Activated CD4-positive, alpha-beta T cell treated with anti-CD3 and anti-CD28 coated beads, Interleukin-2, amount 10 ng/mL, durations not matched to agents 24 days and 14 days (primary cell): ENCODE data around the gene FRMD7. TPM values are rescaled to one million over a fixed set of nuclear protein-coding genes. Genes with fewer than 3 reads are reported as not detected.
"Not testable (repeated sequence)": the region's sequence is repeated elsewhere in the genome, so short reads cannot be mapped to it uniquely, and the experiment has no call there.

ENCODE experiments used
- DNase-seq: peaks from one replicate; pipeline ENCODE4 v3.0.0; 2022
- H3K27ac Mint-ChIP-seq: one replicate; pipeline ENCODE4 v1.8.0; 2022; ENCODE audit warnings: mild to moderate bottlenecking, mixed read lengths
- H3K27me3 Mint-ChIP-seq: one replicate; pipeline ENCODE4 v1.8.0; 2022; ENCODE audit warnings: mixed read lengths
- H3K36me3 Mint-ChIP-seq: one replicate; pipeline ENCODE4 v1.8.0; 2022; ENCODE audit warnings: low read depth, mild to moderate bottlenecking, mixed read lengths
- H3K4me1 Mint-ChIP-seq: one replicate; pipeline ENCODE4 v1.8.0; 2021; ENCODE audit warnings: mixed read lengths
- H3K4me3 Mint-ChIP-seq: one replicate; pipeline ENCODE4 v1.8.0; 2022; ENCODE audit warnings: mild to moderate bottlenecking, moderate library complexity, mixed read lengths
- H3K9me3 Mint-ChIP-seq: one replicate; pipeline ENCODE4 v1.8.0; 2021; ENCODE audit warnings: mixed read lengths
- intact Hi-C: fragments of 100-400 bp; cut with micrococcal nuclease; formaldehyde crosslinking; loops from one replicate; pipeline ENCODE4 v1.15.1; 2023
- total RNA-seq: library from RNA; stranded (reverse); gene quantifications from 2 replicates; pipeline ENCODE4 v1.2.3, GENCODE V29; 2022

FRMD7 gene
- total RNA-seq, result not detected in 2 replicates

DNA sequence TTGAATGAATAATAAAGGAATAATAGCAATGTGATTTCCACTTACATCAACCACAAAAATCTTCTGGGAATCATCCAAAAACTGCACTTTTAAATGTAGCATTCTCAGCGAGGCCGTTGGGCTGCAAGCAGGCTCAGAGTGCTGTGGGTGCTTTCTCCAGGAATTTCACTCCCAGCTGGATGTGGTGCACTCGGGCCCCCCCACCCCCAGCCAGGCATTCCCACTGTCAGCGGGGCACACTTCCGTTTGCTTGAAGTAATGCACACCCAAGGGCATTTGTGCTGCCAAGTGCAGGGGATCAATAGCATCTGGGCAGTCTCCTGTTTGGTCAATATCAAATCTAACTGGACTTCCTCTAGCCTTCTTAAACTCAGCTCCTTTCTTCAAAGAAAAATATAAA, at the start of gene FRMD7:
Gene FRMD7, minus strand, starts transcription at position 278 of the 400 bp plus-strand sequence. Its CDS starts 176 bp downstream, at position 102.
- H3K9me3 Mint-ChIP-seq, result no peaks in the 10 kb centered on the region
- no peaks in the 10 kb centered on the region for H3K36me3 Mint-ChIP-seq
- H3K4me1 Mint-ChIP-seq, result no peaks in the 10 kb centered on the region
- peaks cover 1% of the 10 kb centered on the region for H3K27me3 Mint-ChIP-seq
- no peak within 1 kb of the TSS for H3K27ac Mint-ChIP-seq
- intact Hi-C loops, result no loop called here
- no peak for DNase-seq
- no peak within 1 kb of the TSS for H3K4me3 Mint-ChIP-seq

DNA sequence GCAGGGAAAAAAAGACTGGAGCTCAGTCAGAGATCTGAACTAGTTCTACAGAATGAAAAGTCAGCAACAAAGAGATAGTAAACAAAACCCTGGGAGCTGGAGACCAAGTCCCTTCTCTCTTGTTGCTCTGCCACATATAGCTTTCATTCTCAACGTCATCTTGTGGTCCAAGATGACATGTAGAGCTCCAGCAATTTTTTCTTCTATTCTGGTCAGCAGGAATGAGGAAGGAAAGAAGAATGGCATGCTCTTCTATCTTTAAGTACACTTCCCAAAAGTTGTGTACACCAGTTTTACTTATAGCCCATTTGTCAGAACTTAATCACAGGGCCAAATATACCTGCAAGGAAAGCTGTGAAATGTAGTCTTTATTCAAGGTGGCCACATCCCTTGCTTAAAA, 45.8 kb upstream of the FRMD7 start:
- Mint-ChIP-seq H3K27me3 (peaks cover 7% of the 10 kb centered on the region), H3K36me3 (no peaks in the 10 kb centered on the region), H3K4me3 (no peak overlapping the region), H3K27ac (no peak overlapping the region), H3K9me3 (no peaks in the 10 kb centered on the region), H3K4me1 (no peaks in the 10 kb centered on the region)
- no peak for DNase-seq
- intact Hi-C loops, result no loop called here

DNA sequence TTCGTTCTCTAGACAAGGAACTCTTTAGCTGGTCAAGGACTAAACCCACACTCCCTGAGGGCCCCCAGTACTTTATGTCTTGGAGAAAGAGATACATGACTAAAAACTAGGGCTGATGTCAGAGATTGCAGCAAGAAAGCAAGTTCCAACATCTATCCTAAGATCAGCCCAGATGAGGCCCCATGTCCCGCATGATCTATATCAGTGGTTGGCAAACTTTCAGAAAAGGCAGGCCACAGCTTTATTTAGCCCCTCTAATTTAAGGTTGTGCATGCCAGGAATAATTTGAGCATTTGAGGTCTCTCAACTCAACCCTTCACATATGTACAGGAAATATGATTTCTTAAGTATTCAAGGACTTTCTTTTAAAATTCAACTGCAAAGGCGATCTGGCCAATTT, 44.1 kb upstream of the FRMD7 start:
- peaks cover 9% of the 10 kb centered on the region for H3K27me3 Mint-ChIP-seq
- H3K4me1 Mint-ChIP-seq, result no peaks in the 10 kb centered on the region
- no peaks in the 10 kb centered on the region for H3K9me3 Mint-ChIP-seq
- H3K27ac Mint-ChIP-seq, result no peak overlapping the region
- no peak overlapping the region for H3K4me3 Mint-ChIP-seq
- no peak for DNase-seq
- intact Hi-C loops, result no loop called here
- H3K36me3 Mint-ChIP-seq, result no peaks in the 10 kb centered on the region

DNA sequence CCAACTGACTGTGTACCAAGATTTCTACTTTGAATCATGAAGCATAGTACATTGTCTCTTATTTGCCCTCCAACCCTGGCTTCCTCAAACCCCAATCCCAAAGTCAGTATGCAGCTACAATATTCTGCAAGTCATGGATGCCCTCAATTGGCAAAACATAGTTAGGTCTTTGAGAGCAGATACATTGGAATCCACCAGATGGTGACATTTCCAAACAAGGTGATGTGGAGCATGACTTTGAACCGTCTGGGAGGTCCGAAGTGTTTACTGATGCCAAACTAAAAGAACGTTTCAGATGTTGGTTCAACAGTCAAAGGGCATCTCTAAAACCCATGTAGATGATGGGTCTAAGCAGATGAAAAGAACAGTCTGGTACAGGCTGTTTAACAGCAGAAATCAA, 43.7 kb upstream of the FRMD7 start:
- Mint-ChIP-seq H3K36me3 (no peaks in the 10 kb centered on the region), H3K4me1 (no peaks in the 10 kb centered on the region), H3K4me3 (no peak overlapping the region), H3K27ac (no peak overlapping the region), H3K9me3 (no peaks in the 10 kb centered on the region), H3K27me3 (peaks cover 10% of the 10 kb centered on the region)
- DNase-seq, result no peak
- intact Hi-C loops, result no loop called here

- DNase-seq, result no peak
- peaks cover 10% of the 10 kb centered on the region for H3K27me3 Mint-ChIP-seq
- H3K4me1 Mint-ChIP-seq, result no peaks in the 10 kb centered on the region
- H3K9me3 Mint-ChIP-seq, result no peaks in the 10 kb centered on the region
- no peak overlapping the region for H3K4me3 Mint-ChIP-seq
- intact Hi-C loops, result no loop called here
- no peaks in the 10 kb centered on the region for H3K36me3 Mint-ChIP-seq
- no peak overlapping the region for H3K27ac Mint-ChIP-seq
Measured at GRCh38 chrX:132169554-132169953, 41.7 kb upstream of the FRMD7 start.

DNA sequence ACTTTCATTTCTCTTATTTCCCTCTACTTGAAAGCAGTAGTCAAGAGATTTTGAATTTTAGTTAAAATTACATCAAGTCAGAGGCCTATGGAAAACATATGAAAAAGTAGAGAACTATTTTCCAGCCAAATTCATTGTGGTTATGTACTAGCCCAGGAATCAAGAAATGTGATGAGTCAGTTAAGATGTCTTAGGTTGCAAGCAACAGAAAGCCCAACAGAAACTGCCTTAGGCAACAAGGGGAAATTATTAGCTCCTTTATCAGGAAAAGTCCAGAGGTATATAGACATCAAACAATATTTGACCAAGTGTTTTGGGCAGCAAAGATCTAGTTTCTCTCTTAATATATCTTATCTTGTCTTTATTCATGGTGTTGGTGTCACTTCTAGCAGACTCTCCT, 37.8 kb upstream of the FRMD7 start:
- Mint-ChIP-seq H3K27me3 (peaks cover 10% of the 10 kb centered on the region), H3K9me3 (no peaks in the 10 kb centered on the region), H3K36me3 (no peaks in the 10 kb centered on the region), H3K4me3 (no peak overlapping the region), H3K27ac (no peak overlapping the region), H3K4me1 (no peaks in the 10 kb centered on the region)
- no peak for DNase-seq
- intact Hi-C loops, result no loop called here

- H3K9me3 Mint-ChIP-seq, result no peaks in the 10 kb centered on the region
- intact Hi-C loops, result no loop called here
- H3K36me3 Mint-ChIP-seq, result no peaks in the 10 kb centered on the region
- no peak overlapping the region for H3K4me3 Mint-ChIP-seq
- H3K4me1 Mint-ChIP-seq, result no peaks in the 10 kb centered on the region
- H3K27ac Mint-ChIP-seq, result no peak overlapping the region
- no peak for DNase-seq
- peaks cover 10% of the 10 kb centered on the region for H3K27me3 Mint-ChIP-seq
Measured at GRCh38 chrX:132165005-132165404, 37.2 kb upstream of the FRMD7 start.

DNA sequence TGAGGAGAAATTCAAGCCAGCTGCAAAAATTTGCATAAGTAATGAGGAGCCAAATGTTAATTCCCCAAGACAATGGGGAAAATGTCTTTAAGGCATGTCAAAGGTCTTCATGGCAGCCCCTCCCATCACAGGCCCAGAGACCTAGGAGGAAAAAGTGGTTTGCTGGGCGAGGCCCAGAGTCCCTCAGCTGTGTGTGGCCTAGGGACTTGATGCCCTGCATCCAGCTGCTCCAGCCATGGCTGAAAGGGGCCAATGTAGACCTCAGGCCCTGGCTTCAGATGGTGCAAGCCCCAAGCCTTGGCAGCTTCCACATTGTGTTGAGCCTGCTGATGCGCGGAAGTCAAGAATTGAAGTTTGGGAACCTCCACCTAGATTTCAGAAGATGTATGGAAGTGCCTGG, 35.3 kb upstream of the FRMD7 start:
- H3K36me3 Mint-ChIP-seq, H3K9me3 Mint-ChIP-seq, intact Hi-C loops, H3K4me1 Mint-ChIP-seq, DNase-seq, H3K27ac Mint-ChIP-seq, H3K4me3 Mint-ChIP-seq, H3K27me3 Mint-ChIP-seq: not testable (repeated sequence)

GRCh38 chrX:132153166-132153565, 25.3 kb upstream of the FRMD7 start:
- intact Hi-C loops, result no loop called here
- H3K27ac Mint-ChIP-seq, result no peak overlapping the region
- no peaks in the 10 kb centered on the region for H3K9me3 Mint-ChIP-seq
- H3K4me1 Mint-ChIP-seq, result no peaks in the 10 kb centered on the region
- peaks cover 13% of the 10 kb centered on the region for H3K27me3 Mint-ChIP-seq
- no peak overlapping the region for H3K4me3 Mint-ChIP-seq
- no peaks in the 10 kb centered on the region for H3K36me3 Mint-ChIP-seq
- no peak for DNase-seq

DNA sequence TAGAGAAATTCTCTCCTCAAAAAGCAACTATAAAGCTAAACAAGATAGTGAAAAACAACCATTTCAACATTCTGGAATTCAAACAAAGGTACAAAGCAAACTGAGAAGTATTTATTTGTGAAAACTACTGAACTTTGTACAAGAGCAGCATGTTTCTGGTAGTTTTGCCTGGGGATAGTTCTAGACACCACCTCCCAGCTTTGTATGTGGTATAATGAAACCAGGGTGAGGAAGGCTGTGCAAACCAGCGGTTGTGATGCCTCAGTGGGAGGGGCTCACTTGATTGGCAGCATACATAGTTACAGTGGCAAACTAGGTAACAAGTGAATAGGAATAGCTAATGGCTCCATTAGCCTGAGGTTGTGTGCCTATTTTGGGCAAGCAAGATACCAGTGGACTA, 18.6 kb upstream of the FRMD7 start:
- Mint-ChIP-seq H3K27me3 (peaks cover 15% of the 10 kb centered on the region), H3K9me3 (no peaks in the 10 kb centered on the region), H3K36me3 (no peaks in the 10 kb centered on the region), H3K4me3 (no peak overlapping the region), H3K27ac (no peak overlapping the region), H3K4me1 (no peaks in the 10 kb centered on the region)
- no peak for DNase-seq
- intact Hi-C loops, result no loop called here

- Mint-ChIP-seq H3K27me3 (peaks cover 10% of the 10 kb centered on the region), H3K4me3 (no peak overlapping the region), H3K27ac (no peak overlapping the region), H3K4me1 (no peaks in the 10 kb centered on the region), H3K9me3 (no peaks in the 10 kb centered on the region), H3K36me3 (no peaks in the 10 kb centered on the region)
- intact Hi-C loops, result no loop called here
- no peak for DNase-seq
Measured at GRCh38 chrX:132144061-132144460, 16.2 kb upstream of the FRMD7 start.

GRCh38 chrX:132125906-132126305, 1.9 kb downstream of the FRMD7 start:
- H3K9me3 Mint-ChIP-seq, result no peaks in the 10 kb centered on the region
- intact Hi-C loops, result no loop called here
- H3K27ac Mint-ChIP-seq, result no peak overlapping the region
- no peak for DNase-seq
- no peaks in the 10 kb centered on the region for H3K36me3 Mint-ChIP-seq
- H3K4me1 Mint-ChIP-seq, result no peaks in the 10 kb centered on the region
- H3K27me3 Mint-ChIP-seq, result peaks cover 1% of the 10 kb centered on the region
- H3K4me3 Mint-ChIP-seq, result no peak overlapping the region

- intact Hi-C loops, result no loop called here
- Mint-ChIP-seq H3K27ac (no peak overlapping the region), H3K27me3 (no peaks in the 10 kb centered on the region), H3K4me3 (no peak overlapping the region), H3K9me3 (no peaks in the 10 kb centered on the region), H3K36me3 (no peaks in the 10 kb centered on the region), H3K4me1 (no peaks in the 10 kb centered on the region)
- DNase-seq, result no peak
Measured at GRCh38 chrX:132120913-132121312, 6.9 kb downstream of the FRMD7 start.

GRCh38 chrX:132119821-132120515, 7.9 kb downstream of the FRMD7 start:
- Mint-ChIP-seq H3K4me1 (no peaks in the 10 kb centered on the region), H3K9me3 (no peaks in the 10 kb centered on the region), H3K27me3 (no peaks in the 10 kb centered on the region), H3K36me3 (no peaks in the 10 kb centered on the region), H3K27ac (no peak overlapping the region), H3K4me3 (no peak overlapping the region)
- DNase-seq, result no peak
- intact Hi-C loops, result no loop called here

GRCh38 chrX:132119283-132119682, 8.5 kb downstream of the FRMD7 start:
- no peak overlapping the region for H3K4me3 Mint-ChIP-seq
- H3K27me3 Mint-ChIP-seq, result no peaks in the 10 kb centered on the region
- no peak for DNase-seq
- no peaks in the 10 kb centered on the region for H3K36me3 Mint-ChIP-seq
- no peaks in the 10 kb centered on the region for H3K9me3 Mint-ChIP-seq
- H3K4me1 Mint-ChIP-seq, result no peaks in the 10 kb centered on the region
- intact Hi-C loops, result no loop called here
- no peak overlapping the region for H3K27ac Mint-ChIP-seq
